HG03097 (cell line): ENCODE results near the gene MZT2A.
A peak's percentile ranks its signal among the peaks of the same experiment; 100 is the strongest.
"Not testable (repeated sequence)": the region's sequence is repeated elsewhere in the genome, so short reads cannot be mapped to it uniquely, and the experiment has no call there.

Experiments
- ATAC-seq: cut with Tn5 transposase; IDR thresholded peaks from one replicate; pipeline ENCODE4 v1.9.1; 2021; ENCODE audit not compliant: unreplicated experiment, low FRiP score

The MZT2A gene

GRCh38 chr2:131493199-131493968 lies 1.2 kb upstream of the MZT2A start:
- peak; percentile 19 for ATAC-seq

DNA sequence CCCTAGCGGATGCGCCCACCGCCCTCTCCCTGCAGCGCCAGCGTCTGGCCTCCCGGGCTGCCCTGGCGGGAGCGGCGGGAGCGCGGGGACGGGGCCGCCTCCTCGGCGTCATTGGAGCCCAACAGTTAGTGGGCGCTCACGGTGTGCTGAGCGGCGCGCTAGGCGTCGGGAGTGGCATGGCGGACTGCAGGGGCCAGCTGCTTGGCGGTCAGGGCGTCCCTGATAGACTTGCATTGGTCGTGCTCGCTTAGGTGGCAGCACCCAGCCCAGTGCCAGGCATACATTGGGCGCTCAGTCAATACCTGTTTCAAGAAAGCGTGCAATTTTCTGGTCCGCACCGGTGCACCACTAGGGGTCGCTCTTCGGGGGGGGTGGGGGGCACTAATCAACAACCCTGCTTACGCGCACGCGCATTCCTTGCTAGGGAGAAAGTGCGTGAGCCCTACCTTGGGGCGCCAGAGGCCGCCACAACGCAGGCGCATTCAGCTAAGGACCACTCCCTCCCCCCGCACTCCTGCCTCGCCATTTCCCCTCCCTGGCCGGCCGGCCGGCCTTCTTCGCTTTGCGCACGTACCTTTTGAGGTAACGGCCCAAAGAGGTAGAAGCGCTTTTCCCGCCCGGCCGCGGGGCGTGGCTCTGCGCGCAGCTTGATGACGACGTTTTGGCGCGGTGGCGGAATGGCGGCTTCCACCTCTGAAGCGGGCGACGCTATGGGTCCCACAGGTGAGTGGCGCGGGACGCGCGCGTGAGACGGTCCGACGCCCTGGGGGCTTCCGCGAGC lies 411 bp upstream of the MZT2A start:
- peak; percentile 71 for ATAC-seq

DNA sequence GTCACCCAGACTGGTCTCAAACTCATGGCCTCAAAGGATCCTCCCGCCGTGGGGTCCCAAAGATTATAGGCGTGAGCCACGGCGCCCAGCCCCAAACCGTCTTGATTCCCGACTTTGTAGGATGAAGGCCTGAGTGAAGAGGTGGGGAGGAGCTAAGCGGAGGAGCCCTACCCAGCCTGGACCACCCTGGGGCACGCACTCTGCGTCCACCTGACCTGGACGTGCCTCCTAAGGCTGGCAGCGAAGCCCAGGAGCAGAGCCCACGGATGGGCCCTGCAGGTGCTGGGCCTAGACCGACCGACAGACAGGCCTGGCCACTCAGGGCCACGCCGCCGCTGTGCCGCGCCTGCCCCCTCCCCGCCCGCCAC lies 744 bp downstream of the MZT2A start:
- ATAC-seq, result peak; percentile 5

DNA sequence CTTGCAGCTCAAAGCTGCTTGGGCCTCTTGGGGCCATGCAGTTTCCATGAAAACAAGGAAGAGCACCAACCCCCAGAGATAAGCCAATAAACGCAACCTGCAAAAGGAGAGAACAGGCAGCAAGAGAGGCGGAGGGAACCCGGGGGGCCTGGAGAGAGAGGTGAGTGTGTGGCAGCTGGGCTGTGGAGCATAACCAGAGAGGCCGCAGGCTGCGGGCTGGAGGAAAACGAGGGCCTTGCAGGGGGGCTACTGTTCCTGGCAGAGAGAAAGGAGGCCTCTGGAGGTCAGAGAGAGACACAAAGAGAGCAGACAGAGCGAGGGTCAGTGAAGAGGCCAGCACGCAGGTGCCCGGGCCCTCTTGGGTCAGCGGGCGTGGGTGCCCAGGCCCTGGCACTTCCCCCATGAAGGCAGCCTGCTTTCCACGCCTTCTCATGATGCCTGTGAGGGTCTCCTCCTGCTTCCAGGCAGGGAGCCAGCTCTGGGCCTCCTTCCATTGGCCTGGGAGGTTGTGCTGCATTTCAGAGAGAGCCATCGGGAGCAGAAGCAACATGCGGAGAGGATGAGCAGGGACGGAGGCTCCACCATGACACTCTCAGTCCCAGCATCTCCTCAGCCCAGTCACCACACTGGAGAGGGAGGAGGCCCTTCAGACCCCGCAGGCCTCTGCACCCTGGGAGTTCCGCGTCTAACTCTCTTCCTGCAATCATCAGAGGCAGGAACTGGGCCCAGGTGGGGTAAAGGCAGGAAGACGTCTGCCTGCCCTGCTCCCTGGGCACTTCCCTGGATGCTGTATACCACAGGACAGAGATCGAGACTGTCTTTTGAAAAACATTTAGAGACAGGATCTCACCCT lies 1.4 kb downstream of the MZT2A start:
- not testable (repeated sequence) for ATAC-seq

DNA sequence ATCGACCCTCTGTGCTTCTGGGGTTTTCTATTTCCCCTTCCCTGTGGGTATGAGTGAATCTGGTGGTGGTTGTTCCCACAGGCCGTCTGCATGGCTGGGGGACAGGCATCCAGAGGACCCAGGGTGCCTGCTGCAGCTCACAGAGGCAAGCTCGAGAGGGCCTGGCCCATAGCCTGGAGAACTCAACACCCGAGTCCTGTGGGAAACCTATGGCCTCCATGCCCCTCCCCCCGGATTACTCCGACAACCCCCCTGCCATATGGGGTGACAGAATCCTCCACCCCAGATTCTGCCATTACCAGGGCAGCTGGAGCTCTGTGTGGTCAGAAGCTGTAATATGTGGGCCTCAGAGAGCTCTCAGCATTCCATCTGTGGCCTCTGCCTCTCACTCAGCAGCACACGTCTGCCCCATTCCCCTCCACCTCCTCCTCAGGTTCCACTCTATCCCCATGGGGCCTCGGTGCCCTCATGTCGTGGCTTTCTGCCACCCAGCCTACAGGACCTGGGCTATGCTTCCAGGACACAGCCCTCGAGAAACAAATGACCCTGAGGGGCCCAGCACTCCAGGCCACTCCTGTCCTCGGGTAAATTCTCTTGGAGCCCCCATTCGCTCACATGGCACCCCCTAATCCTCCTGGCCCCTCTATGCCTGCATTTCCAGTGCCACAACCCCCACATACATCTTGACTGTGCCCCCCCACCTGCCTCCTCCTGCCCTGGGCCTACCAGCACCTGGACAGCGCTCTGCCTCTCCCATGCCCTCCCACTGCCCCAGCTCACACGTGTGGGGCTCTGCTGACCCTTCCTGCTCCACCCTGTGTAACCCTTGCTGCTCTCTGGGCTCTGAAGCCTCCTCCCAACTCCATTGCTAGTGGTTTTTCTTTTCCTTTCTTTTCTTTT lies 3.6 kb downstream of the MZT2A start:
- no peak for ATAC-seq

DNA sequence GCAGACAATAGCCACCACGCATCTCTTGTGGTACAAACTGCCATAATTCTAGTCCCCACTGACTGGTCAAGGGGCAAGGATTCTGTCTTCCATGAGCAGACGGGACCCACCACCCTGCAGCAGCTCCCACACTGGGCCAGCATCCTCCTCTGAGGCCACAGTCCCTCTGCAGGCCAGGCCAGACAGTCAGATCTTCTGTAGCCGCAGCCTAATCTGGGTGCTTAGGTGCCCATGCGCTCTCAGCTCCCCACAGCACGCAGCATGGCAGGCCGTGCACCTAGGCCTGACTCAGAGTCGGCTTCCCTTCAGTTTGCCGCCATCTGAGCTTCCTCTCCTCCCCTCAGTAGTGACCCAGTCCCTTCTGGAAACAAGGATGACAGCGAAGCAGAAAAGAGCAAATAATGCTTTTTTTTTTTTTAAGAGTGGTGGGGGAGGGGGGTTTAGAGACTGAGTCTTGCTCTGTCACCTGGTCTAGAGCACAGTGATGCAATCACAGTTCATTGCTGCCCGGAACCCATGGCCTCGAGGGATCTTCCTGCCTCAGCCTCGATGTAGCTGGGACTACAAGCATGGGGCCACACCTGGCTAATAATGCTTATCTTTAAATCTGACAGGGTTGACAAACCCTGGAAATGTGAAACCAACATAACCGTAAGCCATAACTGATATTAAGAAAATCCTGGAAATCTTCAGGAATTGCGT lies 5.8 kb downstream of the MZT2A start:
- ATAC-seq, result not testable (repeated sequence)

DNA sequence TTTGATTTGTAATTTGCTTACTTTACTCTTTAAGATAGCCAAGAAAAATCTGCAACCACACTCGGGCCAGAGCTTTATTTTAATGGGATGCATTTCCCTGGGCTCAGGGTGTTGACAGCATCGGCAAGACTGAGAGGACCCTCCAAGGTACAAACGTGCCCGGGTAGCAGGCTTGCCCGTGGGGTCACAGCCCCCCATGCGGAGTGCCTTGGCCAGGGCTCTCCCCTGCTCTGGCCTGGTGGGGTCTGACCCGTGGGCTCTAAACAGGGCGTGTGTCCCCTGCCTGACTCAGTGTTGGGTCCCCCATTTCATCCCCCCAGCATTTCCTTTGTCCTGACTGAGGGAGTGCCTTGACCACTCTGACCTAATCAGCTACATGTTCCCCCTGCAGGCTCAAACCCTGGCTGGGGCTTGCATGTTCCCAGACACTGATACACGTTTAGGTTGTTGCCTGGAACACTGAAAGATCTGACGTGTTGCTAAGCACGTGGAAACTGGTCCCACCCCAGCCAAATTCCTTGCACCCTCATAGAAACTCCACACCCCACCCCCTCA lies 7.2 kb downstream of the MZT2A start:
- not testable (repeated sequence) for ATAC-seq

- not testable (repeated sequence) for ATAC-seq
These were observed 8.0 kb downstream of the MZT2A start for GRCh38 chr2:131483981-131484820.

DNA sequence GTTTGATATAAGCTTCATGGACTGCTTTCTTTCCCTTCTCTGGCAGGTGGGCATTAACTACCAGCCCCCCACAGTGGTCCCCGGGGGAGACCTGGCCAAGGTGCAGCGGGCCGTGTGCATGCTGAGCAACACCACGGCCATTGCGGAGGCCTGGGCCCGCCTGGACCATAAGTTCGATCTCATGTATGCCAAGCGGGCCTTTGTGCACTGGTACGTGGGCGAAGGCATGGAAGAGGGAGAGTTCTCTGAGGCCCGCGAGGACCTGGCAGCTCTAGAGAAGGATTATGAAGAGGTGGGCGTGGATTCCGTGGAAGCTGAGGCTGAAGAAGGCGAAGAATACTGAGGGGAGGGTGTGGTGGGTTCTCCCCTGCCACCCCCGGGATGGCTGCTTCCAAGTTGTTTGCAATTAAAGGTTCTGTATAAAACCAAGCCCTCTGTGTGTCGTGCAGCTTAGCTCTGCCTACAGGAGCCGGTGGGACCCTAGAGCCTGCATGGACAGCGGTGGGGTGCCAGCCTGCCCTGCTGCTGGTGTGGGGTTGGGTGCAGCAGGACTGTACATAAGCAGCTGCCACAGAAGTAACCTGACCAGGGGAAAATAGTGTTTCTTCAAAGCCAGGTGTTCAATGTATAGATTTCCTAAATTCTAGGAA lies 9.6 kb downstream of the MZT2A start:
- not testable (repeated sequence) for ATAC-seq

DNA sequence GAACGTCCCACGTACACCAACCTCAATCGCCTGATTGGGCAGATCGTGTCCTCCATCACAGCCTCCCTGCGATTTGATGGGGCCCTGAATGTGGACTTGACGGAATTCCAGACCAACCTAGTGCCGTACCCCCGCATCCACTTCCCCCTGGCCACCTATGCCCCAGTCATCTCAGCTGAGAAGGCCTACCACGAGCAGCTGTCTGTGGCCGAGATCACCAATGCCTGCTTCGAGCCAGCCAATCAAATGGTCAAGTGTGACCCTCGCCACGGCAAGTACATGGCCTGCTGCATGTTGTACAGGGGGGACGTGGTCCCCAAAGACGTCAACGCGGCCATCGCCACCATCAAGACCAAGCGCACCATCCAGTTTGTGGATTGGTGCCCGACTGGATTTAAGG lies 11.8 kb downstream of the MZT2A start:
- ATAC-seq, result not testable (repeated sequence)

GRCh38 chr2:131478850-131479461 lies 13.2 kb downstream of the MZT2A start:
- ATAC-seq, result not testable (repeated sequence)

DNA sequence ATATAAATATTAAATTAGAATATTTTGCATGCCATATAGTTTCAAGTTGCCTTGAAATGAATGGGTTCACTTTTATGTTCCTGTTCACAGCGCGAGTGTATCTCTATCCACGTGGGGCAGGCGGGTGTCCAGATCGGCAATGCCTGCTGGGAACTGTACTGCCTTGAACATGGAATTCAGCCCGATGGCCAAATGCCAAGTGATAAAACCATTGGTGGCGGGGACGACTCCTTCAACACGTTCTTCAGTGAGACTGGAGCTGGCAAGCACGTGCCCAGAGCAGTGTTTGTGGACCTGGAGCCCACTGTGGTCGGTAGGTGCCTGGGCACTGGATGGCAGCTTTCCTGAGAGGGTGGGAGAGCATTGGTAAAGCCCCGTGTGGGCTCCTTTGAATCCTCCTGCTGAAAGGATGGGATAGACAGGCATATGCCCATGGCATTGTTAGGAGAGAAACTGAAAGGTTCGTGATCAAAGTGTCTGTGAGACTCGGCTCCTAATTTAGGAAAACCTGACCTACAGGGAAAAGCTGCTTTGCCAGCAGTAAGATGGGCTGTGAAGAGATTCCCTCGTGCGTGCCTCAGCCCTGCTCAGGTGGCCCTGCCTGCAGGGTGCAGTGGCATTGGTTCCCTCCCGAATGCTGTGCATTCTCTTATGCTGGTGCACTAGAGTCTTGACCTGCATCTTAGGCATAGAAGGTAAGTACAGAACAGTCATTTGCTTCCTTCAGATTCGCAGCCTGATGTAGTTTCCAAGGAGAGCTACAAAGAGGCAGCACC lies 13.9 kb downstream of the MZT2A start:
- ATAC-seq, result not testable (repeated sequence)

DNA sequence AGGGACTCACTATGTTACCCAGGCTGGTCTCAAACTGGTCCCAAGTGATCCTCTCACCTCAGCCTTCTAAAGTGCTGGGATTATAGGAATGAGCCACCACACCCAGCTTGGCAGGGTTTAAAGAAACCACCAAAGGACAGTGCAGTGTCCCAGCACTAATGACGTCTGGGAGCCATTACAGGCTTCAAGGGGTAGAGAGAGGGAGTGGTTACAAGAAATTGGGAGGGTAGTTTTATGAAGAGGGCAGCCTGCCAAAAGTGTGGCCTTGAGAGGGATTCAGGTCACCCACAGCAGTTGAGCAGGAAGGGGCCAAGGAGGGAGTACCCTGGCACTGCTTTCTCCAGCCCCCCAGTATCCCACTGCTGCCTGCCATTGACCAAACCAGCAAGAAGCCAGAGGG lies 15.0 kb downstream of the MZT2A start:
- ATAC-seq, result not testable (repeated sequence)

DNA sequence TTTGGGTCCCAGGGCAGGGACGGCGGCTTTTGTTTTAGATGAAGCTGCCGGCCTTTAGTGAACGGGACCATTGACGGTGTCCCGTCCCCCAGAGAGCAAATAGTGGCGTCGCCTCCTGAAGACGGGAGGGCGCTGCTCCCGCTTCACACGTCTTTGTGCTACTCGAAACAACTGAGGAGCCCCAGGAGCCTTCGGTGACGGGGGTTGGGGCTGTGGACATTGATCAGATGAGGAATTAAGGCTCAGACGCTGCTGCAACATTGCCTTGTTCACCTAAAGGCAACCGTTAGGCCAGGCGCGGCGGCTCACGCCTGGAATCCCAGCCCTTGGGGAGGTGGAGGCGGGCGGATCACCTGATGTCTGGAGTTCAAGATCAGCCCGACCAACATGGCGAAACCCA lies 15.8 kb downstream of the MZT2A start:
- ATAC-seq, result not testable (repeated sequence)

DNA sequence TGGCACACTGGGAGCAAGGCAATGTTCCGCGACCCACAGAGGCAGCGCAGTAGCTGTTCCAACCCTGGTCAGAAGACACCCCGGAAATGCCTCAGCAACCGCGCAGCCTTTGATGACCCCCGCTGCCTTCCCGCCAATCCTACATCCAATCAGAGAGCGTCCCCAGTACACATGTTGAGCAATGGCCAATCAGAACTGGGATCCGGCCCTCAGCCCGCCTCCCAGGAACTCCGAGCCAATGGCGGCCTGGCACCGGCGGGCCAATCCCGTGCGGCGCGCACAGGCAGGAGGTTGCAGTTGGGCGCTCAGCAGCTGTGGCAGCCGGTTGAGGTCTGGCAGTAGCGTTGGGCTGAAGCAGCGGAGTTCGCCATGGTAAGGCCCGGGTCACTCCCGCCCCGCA lies 16.4 kb downstream of the MZT2A start, which contains the start of gene TUBA3D:
TUBA3D (plus strand) TSS at position 289 of the 400 bp plus-strand sequence; CDS start at position 370, 81 bp downstream.
- ATAC-seq, result no peak

DNA sequence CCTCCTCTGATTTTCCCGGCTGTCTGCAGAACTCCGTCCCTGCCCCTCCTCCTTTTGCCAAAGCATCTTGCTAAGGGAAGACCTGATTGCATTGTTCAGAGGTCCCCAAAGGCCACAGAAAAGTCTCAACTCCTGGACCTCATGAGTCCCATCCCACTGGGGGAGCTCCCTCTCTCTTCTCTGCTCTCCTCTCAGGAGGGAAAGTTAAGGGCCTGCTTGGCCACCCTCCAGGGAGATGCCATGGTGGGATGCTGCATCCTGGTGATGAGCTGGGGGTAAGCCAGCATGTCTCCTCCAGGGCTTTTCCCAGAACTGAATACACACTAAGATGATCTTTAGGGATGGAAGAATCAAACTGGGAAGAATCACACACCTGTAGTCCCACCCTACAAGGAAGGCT lies 18.9 kb downstream of the MZT2A start:
- ATAC-seq, result not testable (repeated sequence)
